ENCODE data around the gene PARD3.
"Not testable (repeated sequence)": the region's sequence is repeated elsewhere in the genome, so short reads cannot be mapped to it uniquely, and the experiment has no call there.

The PARD3 gene

DNA sequence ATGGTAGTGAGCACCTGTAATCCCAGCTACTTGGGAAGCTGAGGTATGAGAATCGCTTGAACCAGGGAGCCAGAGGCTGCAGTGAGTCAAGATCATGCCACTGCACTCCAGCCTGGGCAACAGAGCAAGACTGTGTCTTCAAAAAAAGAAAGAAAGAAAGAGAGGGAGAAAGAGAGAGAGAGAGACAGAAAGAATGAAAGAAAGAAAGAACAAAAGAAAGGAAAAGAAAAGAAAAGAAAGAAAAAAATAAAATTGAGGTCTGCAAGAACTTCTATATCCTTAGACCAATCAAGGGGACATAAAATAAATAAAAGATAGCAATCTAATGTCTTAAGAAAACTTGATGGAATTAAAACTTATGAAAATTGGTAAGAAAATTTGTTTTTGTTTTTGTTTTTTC is 34.9 kb upstream of the PARD3 start:
- H3K4me1 ChIP-seq (ENCODE audit: control insufficient read depth, insufficient read depth, low read length, poor library complexity, severe bottlenecking) = no peaks in the 10 kb centered on the region
- no peak for DNase-seq
- H3K27ac ChIP-seq (ENCODE audit: insufficient read depth, low read length, poor library complexity, severe bottlenecking) = no peak overlapping the region

DNA sequence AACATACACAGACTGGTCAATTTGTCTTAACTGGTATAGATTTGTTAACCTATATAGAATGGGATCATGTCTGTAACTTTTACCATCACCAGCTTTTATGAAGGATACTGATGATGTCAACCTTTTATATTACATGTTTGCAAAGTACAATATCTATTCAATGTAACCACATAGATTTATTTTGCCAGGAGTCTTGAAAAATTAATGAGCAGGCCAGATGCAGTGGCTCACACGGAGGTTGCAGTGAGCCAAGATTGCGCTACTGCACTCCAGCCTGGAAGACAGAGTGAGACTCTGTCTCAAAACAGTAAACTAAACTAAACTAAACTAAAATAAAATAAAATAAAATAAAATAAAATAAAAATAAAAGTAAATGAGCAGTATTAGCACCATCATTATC is 30.0 kb upstream of the PARD3 start:
- no peak overlapping the region for H3K4me3 ChIP-seq (ENCODE audit: insufficient read depth, low read depth, low read length, poor library complexity, severe bottlenecking)
- H3K36me3 ChIP-seq (ENCODE audit: control insufficient read depth, insufficient read depth, low read length) = no peaks in the 10 kb centered on the region
- no peak for DNase-seq
- no peaks in the 10 kb centered on the region for H3K9me3 ChIP-seq (ENCODE audit: control insufficient read depth, low read length)
- no peak overlapping the region for H3K27ac ChIP-seq (ENCODE audit: insufficient read depth, low read length, poor library complexity, severe bottlenecking)
- H3K27me3 ChIP-seq (replicated peaks; ENCODE audit: control insufficient read depth, insufficient read depth, low read length, poor library complexity, severe bottlenecking) = no peaks in the 10 kb centered on the region
- H3K4me1 ChIP-seq (ENCODE audit: control insufficient read depth, insufficient read depth, low read length, poor library complexity, severe bottlenecking) = no peaks in the 10 kb centered on the region

More for the DNA sequence above, 34.9 kb upstream of the PARD3 start:
- H3K36me3 ChIP-seq (ENCODE audit: control insufficient read depth, insufficient read depth, low read length) = no peaks in the 10 kb centered on the region
- no peak overlapping the region for H3K4me3 ChIP-seq (ENCODE audit: insufficient read depth, low read depth, low read length, poor library complexity, severe bottlenecking)
- no peaks in the 10 kb centered on the region for H3K9me3 ChIP-seq (ENCODE audit: control insufficient read depth, low read length)
- H3K27me3 ChIP-seq (replicated peaks; ENCODE audit: control insufficient read depth, insufficient read depth, low read length, poor library complexity, severe bottlenecking) = no peaks in the 10 kb centered on the region

DNA sequence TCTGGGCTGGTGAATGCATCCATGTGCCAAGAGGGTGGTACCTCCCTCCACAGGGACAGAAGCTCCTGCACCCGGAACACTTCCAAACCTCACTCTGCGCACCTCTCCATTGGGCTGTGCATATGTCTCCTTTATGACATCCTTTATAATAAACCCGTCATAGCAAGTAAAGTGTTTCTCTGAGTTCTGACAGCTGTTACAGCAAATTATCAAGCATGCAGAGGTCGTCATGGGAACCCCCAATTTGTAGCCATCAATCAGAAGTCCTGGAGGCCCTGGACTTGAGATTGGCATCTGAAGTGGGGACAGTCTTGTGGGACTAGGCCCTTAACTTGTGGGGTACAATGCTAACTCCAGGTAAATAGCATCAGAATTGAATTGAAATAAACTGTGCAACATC is 29.4 kb upstream of the PARD3 start:
- no peak for DNase-seq

DNA sequence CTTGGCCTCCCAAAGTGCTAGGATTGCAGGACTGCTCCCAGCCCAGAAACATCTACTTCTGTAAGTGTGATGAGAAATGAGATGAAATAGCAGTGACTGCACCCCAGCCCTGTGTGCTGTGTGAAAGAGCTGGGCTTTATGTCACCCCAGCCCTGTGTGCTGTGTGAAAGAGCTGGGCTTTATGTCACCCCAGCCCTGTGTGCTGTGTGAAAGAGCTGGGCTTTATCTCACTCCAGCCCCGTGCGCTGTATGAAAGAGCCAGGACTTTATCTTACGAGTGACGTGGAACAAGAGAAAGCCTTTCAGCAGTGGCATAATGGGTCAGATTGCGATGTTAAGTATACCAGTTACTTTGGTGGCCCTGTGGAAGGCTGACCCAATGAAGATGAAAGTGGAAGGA is 28.4 kb upstream of the PARD3 start:
- H3K4me3 ChIP-seq (ENCODE audit: insufficient read depth, low read depth, low read length, poor library complexity, severe bottlenecking); DNase-seq; H3K4me1 ChIP-seq (ENCODE audit: control insufficient read depth, insufficient read depth, low read length, poor library complexity, severe bottlenecking); H3K36me3 ChIP-seq (ENCODE audit: control insufficient read depth, insufficient read depth, low read length); H3K9me3 ChIP-seq (ENCODE audit: control insufficient read depth, low read length); H3K27me3 ChIP-seq (replicated peaks; ENCODE audit: control insufficient read depth, insufficient read depth, low read length, poor library complexity, severe bottlenecking); H3K27ac ChIP-seq (ENCODE audit: insufficient read depth, low read length, poor library complexity, severe bottlenecking): not testable (repeated sequence)

More for the DNA sequence above, 29.4 kb upstream of the PARD3 start:
- Histone ChIP-seq H3K27me3 (replicated peaks; ENCODE audit: control insufficient read depth, insufficient read depth, low read length, poor library complexity, severe bottlenecking) (no peaks in the 10 kb centered on the region), H3K36me3 (ENCODE audit: control insufficient read depth, insufficient read depth, low read length) (no peaks in the 10 kb centered on the region), H3K9me3 (ENCODE audit: control insufficient read depth, low read length) (no peaks in the 10 kb centered on the region), H3K27ac (ENCODE audit: insufficient read depth, low read length, poor library complexity, severe bottlenecking) (no peak overlapping the region), H3K4me1 (ENCODE audit: control insufficient read depth, insufficient read depth, low read length, poor library complexity, severe bottlenecking) (no peaks in the 10 kb centered on the region), H3K4me3 (ENCODE audit: insufficient read depth, low read depth, low read length, poor library complexity, severe bottlenecking) (no peak overlapping the region)

- DNase-seq = no peak
- Histone ChIP-seq H3K27ac (ENCODE audit: insufficient read depth, low read length, poor library complexity, severe bottlenecking) (no peak overlapping the region), H3K4me1 (ENCODE audit: control insufficient read depth, insufficient read depth, low read length, poor library complexity, severe bottlenecking) (no peaks in the 10 kb centered on the region), H3K27me3 (replicated peaks; ENCODE audit: control insufficient read depth, insufficient read depth, low read length, poor library complexity, severe bottlenecking) (no peaks in the 10 kb centered on the region), H3K9me3 (ENCODE audit: control insufficient read depth, low read length) (no peaks in the 10 kb centered on the region), H3K36me3 (ENCODE audit: control insufficient read depth, insufficient read depth, low read length) (no peaks in the 10 kb centered on the region), H3K4me3 (ENCODE audit: insufficient read depth, low read depth, low read length, poor library complexity, severe bottlenecking) (no peak overlapping the region)
These were observed 23.3 kb upstream of the PARD3 start for GRCh38 chr10:34838366-34838900.

GRCh38 chr10:34835908-34836508 is 20.9 kb upstream of the PARD3 start:
- DNase-seq = no peak
- Histone ChIP-seq H3K36me3 (ENCODE audit: control insufficient read depth, insufficient read depth, low read length) (no peaks in the 10 kb centered on the region), H3K4me3 (ENCODE audit: insufficient read depth, low read depth, low read length, poor library complexity, severe bottlenecking) (no peak overlapping the region), H3K27me3 (replicated peaks; ENCODE audit: control insufficient read depth, insufficient read depth, low read length, poor library complexity, severe bottlenecking) (no peaks in the 10 kb centered on the region), H3K4me1 (ENCODE audit: control insufficient read depth, insufficient read depth, low read length, poor library complexity, severe bottlenecking) (no peaks in the 10 kb centered on the region), H3K27ac (ENCODE audit: insufficient read depth, low read length, poor library complexity, severe bottlenecking) (no peak overlapping the region), H3K9me3 (ENCODE audit: control insufficient read depth, low read length) (no peaks in the 10 kb centered on the region)

DNA sequence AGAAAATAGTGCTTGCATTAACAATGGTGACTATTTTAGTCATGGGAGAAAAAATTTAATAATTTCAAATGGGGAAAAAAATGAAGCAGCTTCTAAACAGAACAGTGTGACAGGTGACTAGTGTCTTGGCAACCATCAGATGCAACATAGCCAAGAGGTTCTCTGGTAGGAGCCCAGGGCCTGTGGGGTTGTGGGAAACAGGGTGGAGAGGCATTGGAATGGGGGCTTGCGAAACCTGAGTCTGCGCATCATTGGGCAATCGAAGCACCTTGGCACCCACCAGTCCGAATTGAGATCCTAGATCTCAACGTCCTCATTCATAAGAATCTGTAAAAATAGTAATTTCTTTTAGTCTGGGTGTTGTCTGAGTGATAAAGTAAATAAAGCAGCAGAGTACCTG is 19.2 kb upstream of the PARD3 start:
- no peaks in the 10 kb centered on the region for H3K27me3 ChIP-seq (replicated peaks; ENCODE audit: control insufficient read depth, insufficient read depth, low read length, poor library complexity, severe bottlenecking)
- H3K4me3 ChIP-seq (ENCODE audit: insufficient read depth, low read depth, low read length, poor library complexity, severe bottlenecking) = no peak overlapping the region
- no peak overlapping the region for H3K27ac ChIP-seq (ENCODE audit: insufficient read depth, low read length, poor library complexity, severe bottlenecking)
- no peaks in the 10 kb centered on the region for H3K36me3 ChIP-seq (ENCODE audit: control insufficient read depth, insufficient read depth, low read length)
- DNase-seq = no peak
- H3K9me3 ChIP-seq (ENCODE audit: control insufficient read depth, low read length) = no peaks in the 10 kb centered on the region
- no peaks in the 10 kb centered on the region for H3K4me1 ChIP-seq (ENCODE audit: control insufficient read depth, insufficient read depth, low read length, poor library complexity, severe bottlenecking)

- no peaks in the 10 kb centered on the region for H3K36me3 ChIP-seq (ENCODE audit: control insufficient read depth, insufficient read depth, low read length)
- no peaks in the 10 kb centered on the region for H3K4me1 ChIP-seq (ENCODE audit: control insufficient read depth, insufficient read depth, low read length, poor library complexity, severe bottlenecking)
- H3K27me3 ChIP-seq (replicated peaks; ENCODE audit: control insufficient read depth, insufficient read depth, low read length, poor library complexity, severe bottlenecking) = no peaks in the 10 kb centered on the region
- no peak for DNase-seq
- no peak overlapping the region for H3K4me3 ChIP-seq (ENCODE audit: insufficient read depth, low read depth, low read length, poor library complexity, severe bottlenecking)
- no peaks in the 10 kb centered on the region for H3K9me3 ChIP-seq (ENCODE audit: control insufficient read depth, low read length)
- H3K27ac ChIP-seq (ENCODE audit: insufficient read depth, low read length, poor library complexity, severe bottlenecking) = no peak overlapping the region
These were observed 15.2 kb upstream of the PARD3 start for GRCh38 chr10:34830217-34830822.

DNA sequence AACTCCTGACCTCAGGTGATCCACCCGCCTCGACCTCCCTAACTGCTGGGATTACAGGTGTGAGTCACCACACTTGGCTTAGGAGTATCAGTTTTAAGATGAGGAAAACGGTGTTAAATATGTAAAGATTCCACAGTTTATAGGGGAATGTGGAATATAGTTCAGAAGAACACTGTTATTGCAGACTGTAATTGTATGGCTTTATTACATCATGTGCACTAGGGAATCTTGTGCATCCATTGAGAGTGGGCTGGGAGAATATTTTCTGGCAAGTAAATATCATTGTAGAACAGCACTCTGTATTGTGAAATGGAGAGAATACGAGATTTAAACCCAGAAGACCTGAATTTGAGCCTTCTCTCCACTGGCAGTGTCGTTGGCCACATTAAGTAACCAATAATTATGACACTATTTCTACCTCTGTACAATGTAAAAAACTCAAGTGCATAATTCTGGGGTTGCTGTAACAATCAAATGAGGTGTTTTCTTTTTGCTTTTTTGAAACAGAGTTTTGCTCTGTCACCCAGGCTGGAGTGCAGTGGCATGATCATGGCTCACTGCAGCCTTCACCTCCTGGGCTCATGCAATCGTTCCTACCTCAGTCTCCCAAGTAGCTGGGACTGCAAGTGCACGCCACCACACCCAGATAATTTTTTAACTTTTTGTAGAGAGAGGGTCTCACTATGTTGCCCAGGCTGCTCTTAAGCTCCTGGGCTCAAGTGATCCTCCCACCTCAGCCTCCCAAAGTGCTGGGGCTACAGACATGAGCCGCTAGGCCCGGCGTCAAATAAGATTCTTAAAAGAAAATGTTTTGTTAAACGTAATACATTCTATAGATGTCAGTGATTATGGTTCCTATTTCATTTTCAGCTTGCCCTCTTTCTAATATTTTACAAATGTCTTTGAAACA is 12.0 kb upstream of the PARD3 start:
- no peak overlapping the region for H3K27ac ChIP-seq (ENCODE audit: insufficient read depth, low read length, poor library complexity, severe bottlenecking)
- H3K4me3 ChIP-seq (ENCODE audit: insufficient read depth, low read depth, low read length, poor library complexity, severe bottlenecking) = no peak overlapping the region
- H3K4me1 ChIP-seq (ENCODE audit: control insufficient read depth, insufficient read depth, low read length, poor library complexity, severe bottlenecking) = no peaks in the 10 kb centered on the region
- H3K9me3 ChIP-seq (ENCODE audit: control insufficient read depth, low read length) = no peaks in the 10 kb centered on the region
- DNase-seq = no peak
- no peaks in the 10 kb centered on the region for H3K36me3 ChIP-seq (ENCODE audit: control insufficient read depth, insufficient read depth, low read length)
- no peaks in the 10 kb centered on the region for H3K27me3 ChIP-seq (replicated peaks; ENCODE audit: control insufficient read depth, insufficient read depth, low read length, poor library complexity, severe bottlenecking)

DNA sequence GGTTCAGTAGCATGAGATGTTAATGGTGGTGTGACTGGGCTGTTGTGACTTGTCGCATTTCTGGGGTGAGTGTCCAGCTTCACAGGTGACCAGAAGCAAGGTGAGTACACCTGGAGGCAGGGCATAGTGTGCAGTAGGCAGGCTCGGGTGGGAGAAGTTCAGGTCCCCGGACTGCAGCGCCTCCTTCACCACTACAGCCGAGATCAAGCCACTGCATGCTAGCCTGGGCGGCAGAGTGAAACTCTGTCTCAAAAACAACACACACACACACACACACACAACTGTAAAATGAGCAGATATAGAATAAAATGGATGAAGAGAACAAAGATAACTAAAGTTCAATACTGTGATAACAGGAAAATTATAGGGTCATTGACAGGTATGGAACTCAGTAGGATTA is 11.1 kb upstream of the PARD3 start:
- Histone ChIP-seq H3K27me3 (replicated peaks; ENCODE audit: control insufficient read depth, insufficient read depth, low read length, poor library complexity, severe bottlenecking) (no peaks in the 10 kb centered on the region), H3K4me1 (ENCODE audit: control insufficient read depth, insufficient read depth, low read length, poor library complexity, severe bottlenecking) (no peaks in the 10 kb centered on the region), H3K9me3 (ENCODE audit: control insufficient read depth, low read length) (no peaks in the 10 kb centered on the region), H3K36me3 (ENCODE audit: control insufficient read depth, insufficient read depth, low read length) (no peaks in the 10 kb centered on the region), H3K27ac (ENCODE audit: insufficient read depth, low read length, poor library complexity, severe bottlenecking) (no peak overlapping the region), H3K4me3 (ENCODE audit: insufficient read depth, low read depth, low read length, poor library complexity, severe bottlenecking) (no peak overlapping the region)
- DNase-seq = no peak
